ENCODE data around the gene HDAC9.

Gene HDAC9

GRCh38 chr7:18499407-18500177 lies 4.0 kb downstream of the HDAC9 start:
- TF ChIP-seq ZFX (IDR thresholded peaks at IDR 0.05; ENCODE audit: borderline replicate concordance) (no peak), CTCF (IDR thresholded peaks at IDR 0.05) (no peak)
- no peak overlapping the region for H3K27ac ChIP-seq

GRCh38 chr7:18503126-18503866 lies 7.7 kb downstream of the HDAC9 start:
- H3K27ac ChIP-seq: no peak overlapping the region
- TF ChIP-seq ZFX (IDR thresholded peaks at IDR 0.05; ENCODE audit: borderline replicate concordance): no peak
- TF ChIP-seq CTCF (IDR thresholded peaks at IDR 0.05): no peak

GRCh38 chr7:18504965-18505364 lies 9.4 kb downstream of the HDAC9 start:
- no peak overlapping the region for H3K27ac ChIP-seq
- TF ChIP-seq CTCF (IDR thresholded peaks at IDR 0.05) (no peak), ZFX (IDR thresholded peaks at IDR 0.05; ENCODE audit: borderline replicate concordance) (no peak)

- TF ChIP-seq CTCF (IDR thresholded peaks at IDR 0.05): no peak
- TF ChIP-seq ZFX (IDR thresholded peaks at IDR 0.05; ENCODE audit: borderline replicate concordance): no peak
- H3K27ac ChIP-seq: no peak overlapping the region
Observed at GRCh38 chr7:18505870-18506460, 10.4 kb downstream of the HDAC9 start.

- TF ChIP-seq CTCF (IDR thresholded peaks at IDR 0.05): no peak
- TF ChIP-seq ZFX (IDR thresholded peaks at IDR 0.05; ENCODE audit: borderline replicate concordance): no peak
- no peak overlapping the region for H3K27ac ChIP-seq
Observed at GRCh38 chr7:18508443-18509427, 13.2 kb downstream of the HDAC9 start.

GRCh38 chr7:18509481-18509880 lies 13.9 kb downstream of the HDAC9 start:
- H3K27ac ChIP-seq: no peak overlapping the region
- no peak for TF ChIP-seq CTCF (IDR thresholded peaks at IDR 0.05)

All from 22Rv1 (cell line).